ENCODE results near the gene MRPL16.

GRCh38 chr11:59807047-59807610 is 3.4 kb downstream of the MRPL16 start:
- TF ChIP-seq CTCF (IDR thresholded peaks at IDR 0.05; ENCODE audit: low read depth, low read length, missing input control) (no peak), YY1 (IDR thresholded peaks at IDR 0.05) (no peak), MAX (IDR thresholded peaks at IDR 0.05) (no peak), REST (IDR thresholded peaks at IDR 0.05) (no peak), FOXA1 (IDR thresholded peaks at IDR 0.05) (no peak), ZBTB33 (IDR thresholded peaks at IDR 0.05) (no peak), RXRA (IDR thresholded peaks at IDR 0.05) (peak in 1 of 2 donors; percentile 27), SP1 (IDR thresholded peaks at IDR 0.05) (peak; percentile 32), EGR1 (IDR thresholded peaks at IDR 0.05; ENCODE audit: low read depth in 2 of 2) (no peak), GABPA (IDR thresholded peaks at IDR 0.05 in 1 of 2, conservative IDR thresholded peaks at IDR 0.05 in 1 of 2) (no peak)

Measured in liver (tissue), 3 donors.